NB4 (cell line): ENCODE data around the gene TTC34.

ENCODE experiments used
- CTCF ChIP-seq: IDR thresholded peaks from one replicate; pipeline ENCODE4 v1.5.1; 2012; ENCODE audit warnings: low read depth, low read length
- MAX ChIP-seq: IDR thresholded peaks from 2 replicates; pipeline ENCODE4 v1.6.1; 2011; ENCODE audit warnings: low read depth, low read length
- POLR2A ChIP-seq: IDR thresholded peaks from 2 replicates; pipeline ENCODE4 v1.6.1; 2011; ENCODE audit warnings: mild to moderate bottlenecking; ENCODE audit not compliant: insufficient read length; ENCODE audit errors: extremely low read depth

DNA sequence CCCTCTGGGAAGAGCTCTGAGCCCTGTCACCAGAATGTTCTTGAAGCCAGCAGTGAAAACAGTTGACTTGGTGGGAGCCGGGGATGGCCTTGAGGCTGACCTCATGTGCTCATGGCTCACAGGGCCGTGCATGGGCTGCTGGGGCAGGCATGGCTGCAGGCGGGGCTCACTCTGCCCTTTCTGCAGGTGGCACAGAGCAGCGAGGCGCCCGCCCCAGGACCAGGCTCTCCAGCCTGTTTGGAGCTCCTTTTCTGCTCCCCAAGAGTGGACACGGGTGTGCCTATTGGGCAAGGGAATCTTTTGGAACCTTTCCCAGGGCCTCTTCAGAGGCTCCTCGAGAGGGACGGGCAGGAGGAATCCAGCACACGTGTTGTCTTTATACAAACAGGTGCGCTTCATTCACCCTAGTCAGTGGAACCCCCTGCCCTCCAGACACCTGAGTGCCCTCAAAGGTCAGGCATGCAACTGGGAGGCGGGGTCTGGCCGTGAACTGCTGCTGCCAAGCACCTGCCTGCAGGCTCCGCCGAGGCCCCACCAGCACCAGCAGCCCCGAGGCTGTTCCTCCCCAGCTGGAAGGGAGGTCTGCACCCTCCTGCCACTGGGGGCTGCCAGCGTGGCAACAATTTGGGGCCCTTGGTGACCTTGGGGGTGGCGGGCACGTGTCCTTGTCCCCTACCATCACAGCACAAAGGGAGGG is 2.6 kb upstream of the TTC34 start:
- TF ChIP-seq POLR2A = no peak
- TF ChIP-seq CTCF = no peak
- TF ChIP-seq MAX = no peak
